WTC11 (cell line): ENCODE results near the gene GAST.

Source experiments
- ESRRA ChIP-seq: sonication (generic); formaldehyde crosslinking; IDR thresholded peaks from 2 replicates; pipeline ENCODE4 v1.8.1; 2022; ENCODE audit warnings: mild to moderate bottlenecking, missing genetic modification reagents, borderline replicate concordance
- JUN ChIP-seq: sonication (generic); formaldehyde crosslinking; IDR thresholded peaks from 2 replicates; pipeline ENCODE4 v1.8.0; 2023; ENCODE audit warnings: mild to moderate bottlenecking, missing genetic modification reagents
- NFYB ChIP-seq: sonication (generic); formaldehyde crosslinking; conservative IDR thresholded peaks from 2 replicates; pipeline ENCODE4 v1.8.0; 2022; ENCODE audit warnings: low read depth, missing genetic modification reagents
- RELA ChIP-seq: sonication (generic); formaldehyde crosslinking; IDR thresholded peaks from 2 replicates; pipeline ENCODE4 v1.8.1; 2022; ENCODE audit warnings: missing genetic modification reagents, mild to moderate bottlenecking, borderline replicate concordance
- ZNF232 ChIP-seq: sonication (generic); formaldehyde crosslinking; IDR thresholded peaks from 2 replicates; pipeline ENCODE4 v1.8.0; 2022; ENCODE audit warnings: mild to moderate bottlenecking, missing genetic modification reagents
- TF ChIP-seq, protein P1 (sequence below): sonication (generic); formaldehyde crosslinking; IDR thresholded peaks from 2 replicates; pipeline ENCODE4 v1.8.1; 2023; ENCODE audit warnings: mild to moderate bottlenecking, missing genetic modification reagents
- TF ChIP-seq, protein P2 (sequence below): fragments of 200-600 bp; IDR thresholded peaks from 2 replicates; pipeline ENCODE4 v1.8.0; 2022; ENCODE audit warnings: antibody characterized with exemption
- TF ChIP-seq, protein P3 (sequence below): fragments of 250-450 bp; sonication (Bioruptor Pico); IDR thresholded peaks from 2 replicates; pipeline ENCODE4 v1.9.0; 2021; ENCODE audit warnings: moderate library complexity, mild to moderate bottlenecking, inconsistent platforms, borderline replicate concordance

DNA sequence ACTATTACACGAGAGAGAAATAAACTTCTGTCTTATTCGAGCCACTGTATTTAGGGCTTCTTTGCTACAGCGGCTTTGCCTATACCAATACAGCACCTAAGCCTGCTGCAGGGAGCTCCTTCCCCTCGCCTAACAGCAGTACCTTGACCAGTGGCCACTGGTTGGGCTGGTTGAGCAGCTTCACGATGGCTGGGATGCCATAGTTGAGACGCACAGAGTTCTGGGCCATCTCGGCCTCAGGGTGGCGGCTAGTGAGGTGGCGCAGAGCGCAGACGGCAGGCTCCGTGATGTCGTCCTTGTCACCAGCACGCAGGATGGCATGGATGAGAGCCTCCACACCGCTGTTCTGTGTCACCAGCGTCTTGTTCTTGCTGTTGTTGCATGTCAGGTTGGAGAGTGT is 50.7 kb downstream of the GAST start:
- TF ChIP-seq ESRRA (CRISPR knock-in tag), result no peak
- TF ChIP-seq, protein P1, sequence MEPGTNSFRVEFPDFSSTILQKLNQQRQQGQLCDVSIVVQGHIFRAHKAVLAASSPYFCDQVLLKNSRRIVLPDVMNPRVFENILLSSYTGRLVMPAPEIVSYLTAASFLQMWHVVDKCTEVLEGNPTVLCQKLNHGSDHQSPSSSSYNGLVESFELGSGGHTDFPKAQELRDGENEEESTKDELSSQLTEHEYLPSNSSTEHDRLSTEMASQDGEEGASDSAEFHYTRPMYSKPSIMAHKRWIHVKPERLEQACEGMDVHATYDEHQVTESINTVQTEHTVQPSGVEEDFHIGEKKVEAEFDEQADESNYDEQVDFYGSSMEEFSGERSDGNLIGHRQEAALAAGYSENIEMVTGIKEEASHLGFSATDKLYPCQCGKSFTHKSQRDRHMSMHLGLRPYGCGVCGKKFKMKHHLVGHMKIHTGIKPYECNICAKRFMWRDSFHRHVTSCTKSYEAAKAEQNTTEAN (CRISPR knock-in tag), result no peak
- TF ChIP-seq, protein P2, sequence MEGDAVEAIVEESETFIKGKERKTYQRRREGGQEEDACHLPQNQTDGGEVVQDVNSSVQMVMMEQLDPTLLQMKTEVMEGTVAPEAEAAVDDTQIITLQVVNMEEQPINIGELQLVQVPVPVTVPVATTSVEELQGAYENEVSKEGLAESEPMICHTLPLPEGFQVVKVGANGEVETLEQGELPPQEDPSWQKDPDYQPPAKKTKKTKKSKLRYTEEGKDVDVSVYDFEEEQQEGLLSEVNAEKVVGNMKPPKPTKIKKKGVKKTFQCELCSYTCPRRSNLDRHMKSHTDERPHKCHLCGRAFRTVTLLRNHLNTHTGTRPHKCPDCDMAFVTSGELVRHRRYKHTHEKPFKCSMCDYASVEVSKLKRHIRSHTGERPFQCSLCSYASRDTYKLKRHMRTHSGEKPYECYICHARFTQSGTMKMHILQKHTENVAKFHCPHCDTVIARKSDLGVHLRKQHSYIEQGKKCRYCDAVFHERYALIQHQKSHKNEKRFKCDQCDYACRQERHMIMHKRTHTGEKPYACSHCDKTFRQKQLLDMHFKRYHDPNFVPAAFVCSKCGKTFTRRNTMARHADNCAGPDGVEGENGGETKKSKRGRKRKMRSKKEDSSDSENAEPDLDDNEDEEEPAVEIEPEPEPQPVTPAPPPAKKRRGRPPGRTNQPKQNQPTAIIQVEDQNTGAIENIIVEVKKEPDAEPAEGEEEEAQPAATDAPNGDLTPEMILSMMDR, result no peak
- TF ChIP-seq, protein P3, sequence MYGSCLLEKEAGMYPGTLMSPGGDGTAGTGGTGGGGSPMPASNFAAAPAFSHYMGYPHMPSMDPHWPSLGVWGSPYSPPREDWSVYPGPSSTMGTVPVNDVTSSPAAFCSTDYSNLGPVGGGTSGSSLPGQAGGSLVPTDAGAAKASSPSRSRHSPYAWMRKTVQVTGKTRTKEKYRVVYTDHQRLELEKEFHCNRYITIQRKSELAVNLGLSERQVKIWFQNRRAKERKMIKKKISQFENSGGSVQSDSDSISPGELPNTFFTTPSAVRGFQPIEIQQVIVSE, result no peak
- TF ChIP-seq RELA (CRISPR knock-in tag), result no peak
- TF ChIP-seq NFYB (CRISPR knock-in tag), result no peak
- TF ChIP-seq ZNF232 (CRISPR knock-in tag), result no peak
- TF ChIP-seq JUN, result no peak
